Loucy (cell line): ENCODE data around the gene CLDN18.

Source experiments
- EZH2phosphoT487 ChIP-seq: fragments of 200-600 bp; IDR thresholded peaks from 2 replicates; pipeline ENCODE4 v1.6.1; 2018; ENCODE audit warnings: antibody characterized with exemption, mild to moderate bottlenecking, moderate library complexity, borderline replicate concordance
- TF ChIP-seq, protein P1 (sequence below): fragments of 200-600 bp; sonication (generic); conservative IDR thresholded peaks from 2 replicates; pipeline ENCODE4 v1.5.1; 2014; ENCODE audit warnings: mild to moderate bottlenecking, antibody characterized with exemption, low read length

- TF ChIP-seq, protein P1, sequence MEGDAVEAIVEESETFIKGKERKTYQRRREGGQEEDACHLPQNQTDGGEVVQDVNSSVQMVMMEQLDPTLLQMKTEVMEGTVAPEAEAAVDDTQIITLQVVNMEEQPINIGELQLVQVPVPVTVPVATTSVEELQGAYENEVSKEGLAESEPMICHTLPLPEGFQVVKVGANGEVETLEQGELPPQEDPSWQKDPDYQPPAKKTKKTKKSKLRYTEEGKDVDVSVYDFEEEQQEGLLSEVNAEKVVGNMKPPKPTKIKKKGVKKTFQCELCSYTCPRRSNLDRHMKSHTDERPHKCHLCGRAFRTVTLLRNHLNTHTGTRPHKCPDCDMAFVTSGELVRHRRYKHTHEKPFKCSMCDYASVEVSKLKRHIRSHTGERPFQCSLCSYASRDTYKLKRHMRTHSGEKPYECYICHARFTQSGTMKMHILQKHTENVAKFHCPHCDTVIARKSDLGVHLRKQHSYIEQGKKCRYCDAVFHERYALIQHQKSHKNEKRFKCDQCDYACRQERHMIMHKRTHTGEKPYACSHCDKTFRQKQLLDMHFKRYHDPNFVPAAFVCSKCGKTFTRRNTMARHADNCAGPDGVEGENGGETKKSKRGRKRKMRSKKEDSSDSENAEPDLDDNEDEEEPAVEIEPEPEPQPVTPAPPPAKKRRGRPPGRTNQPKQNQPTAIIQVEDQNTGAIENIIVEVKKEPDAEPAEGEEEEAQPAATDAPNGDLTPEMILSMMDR = no peak
- no peak for TF ChIP-seq EZH2phosphoT487
Observed at GRCh38 chr3:138011722-138012121, 1.8 kb downstream of the CLDN18 start.
